Vagina (tissue), 2 donors: ENCODE results near the gene LPP.

Source experiments
- CTCF ChIP-seq, 3 experiments: fragments of 450-650 bp in 2 of 3; fragments of 200-600 bp in 1 of 3; sonication (generic) in 1 of 3; IDR thresholded peaks; one replicate each; pipeline ENCODE4 v1.5.1; 2017 to 2019; ENCODE audit warnings: antibody characterized with exemption in 3 of 3, mild to moderate bottlenecking in 2 of 3, moderate library complexity in 2 of 3
- POLR2A ChIP-seq, 2 donors: fragments of 450-650 bp; IDR thresholded peaks; one replicate each; pipeline ENCODE4 v1.6.1; 2017; ENCODE audit warnings: antibody characterized with exemption in 2 of 2, mild to moderate bottlenecking in 2 of 2, moderate library complexity in 2 of 2
- POLR2AphosphoS5 ChIP-seq, 2 donors: sonication (generic); formaldehyde crosslinking; IDR thresholded peaks; one replicate each; pipeline ENCODE4 v1.9.0; 2017; ENCODE audit warnings: antibody characterized with exemption in 2 of 2, mild to moderate bottlenecking in 2 of 2, low read depth in 1 of 2; ENCODE audit not compliant: insufficient read depth in 1 of 2

GRCh38 chr3:188647237-188647636, 493.3 kb downstream of the LPP start:
- TF ChIP-seq CTCF (IDR thresholded peaks at IDR 0.05): no peak
- TF ChIP-seq POLR2AphosphoS5 (IDR thresholded peaks at IDR 0.05; ENCODE audit: insufficient read depth in 1 of 2, low read depth in 1 of 2): no peak
- no peak for TF ChIP-seq POLR2A (IDR thresholded peaks at IDR 0.05)
